Left forelimb (tissue), 1 donor: Measurements from ENCODE around the gene CSF1.

Experiments
- DNase-seq: peaks from one replicate; pipeline ENCODE4 v3.0.0-alpha.2; 2018; ENCODE audit warnings: low spot score

CSF1 gene

DNA sequence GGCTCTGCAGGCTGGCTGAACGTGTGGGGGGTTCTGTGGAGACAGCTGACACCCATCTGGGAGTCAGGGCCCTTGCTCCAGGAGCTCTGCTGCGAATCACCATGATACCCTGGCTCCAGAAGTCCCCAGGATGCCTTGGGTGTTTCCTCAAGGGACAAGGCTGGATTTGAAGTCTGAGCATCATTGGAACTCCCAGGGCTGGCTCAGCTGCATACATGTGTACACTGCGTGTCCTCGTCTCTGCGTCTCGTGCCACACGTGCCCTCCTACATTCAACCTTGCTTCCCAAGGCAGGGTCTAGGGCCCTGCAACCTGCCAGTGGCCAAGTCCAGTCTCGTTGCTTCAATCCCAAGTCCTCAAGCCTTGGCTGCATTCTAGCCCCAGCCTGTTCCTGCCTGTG is 11.7 kb downstream of the CSF1 start:
- no peak for DNase-seq

DNA sequence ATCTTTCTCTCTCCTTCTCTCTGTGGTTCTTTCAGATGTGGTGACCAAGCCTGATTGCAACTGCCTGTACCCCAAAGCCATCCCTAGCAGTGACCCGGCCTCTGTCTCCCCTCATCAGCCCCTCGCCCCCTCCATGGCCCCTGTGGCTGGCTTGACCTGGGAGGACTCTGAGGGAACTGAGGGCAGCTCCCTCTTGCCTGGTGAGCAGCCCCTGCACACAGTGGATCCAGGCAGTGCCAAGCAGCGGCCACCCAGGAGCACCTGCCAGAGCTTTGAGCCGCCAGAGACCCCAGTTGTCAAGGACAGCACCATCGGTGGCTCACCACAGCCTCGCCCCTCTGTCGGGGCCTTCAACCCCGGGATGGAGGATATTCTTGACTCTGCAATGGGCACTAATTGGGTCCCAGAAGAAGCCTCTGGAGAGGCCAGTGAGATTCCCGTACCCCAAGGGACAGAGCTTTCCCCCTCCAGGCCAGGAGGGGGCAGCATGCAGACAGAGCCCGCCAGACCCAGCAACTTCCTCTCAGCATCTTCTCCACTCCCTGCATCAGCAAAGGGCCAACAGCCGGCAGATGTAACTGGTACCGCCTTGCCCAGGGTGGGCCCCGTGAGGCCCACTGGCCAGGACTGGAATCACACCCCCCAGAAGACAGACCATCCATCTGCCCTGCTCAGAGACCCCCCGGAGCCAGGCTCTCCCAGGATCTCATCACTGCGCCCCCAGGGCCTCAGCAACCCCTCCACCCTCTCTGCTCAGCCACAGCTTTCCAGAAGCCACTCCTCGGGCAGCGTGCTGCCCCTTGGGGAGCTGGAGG is 12.7 kb downstream of the CSF1 start:
- DNase-seq: no peak

- DNase-seq: no peak
These were observed 13.3 kb downstream of the CSF1 start for GRCh38 chr1:109923946-109924275.

GRCh38 chr1:109924316-109924715 is 13.7 kb downstream of the CSF1 start:
- DNase-seq: peak; percentile 2

DNA sequence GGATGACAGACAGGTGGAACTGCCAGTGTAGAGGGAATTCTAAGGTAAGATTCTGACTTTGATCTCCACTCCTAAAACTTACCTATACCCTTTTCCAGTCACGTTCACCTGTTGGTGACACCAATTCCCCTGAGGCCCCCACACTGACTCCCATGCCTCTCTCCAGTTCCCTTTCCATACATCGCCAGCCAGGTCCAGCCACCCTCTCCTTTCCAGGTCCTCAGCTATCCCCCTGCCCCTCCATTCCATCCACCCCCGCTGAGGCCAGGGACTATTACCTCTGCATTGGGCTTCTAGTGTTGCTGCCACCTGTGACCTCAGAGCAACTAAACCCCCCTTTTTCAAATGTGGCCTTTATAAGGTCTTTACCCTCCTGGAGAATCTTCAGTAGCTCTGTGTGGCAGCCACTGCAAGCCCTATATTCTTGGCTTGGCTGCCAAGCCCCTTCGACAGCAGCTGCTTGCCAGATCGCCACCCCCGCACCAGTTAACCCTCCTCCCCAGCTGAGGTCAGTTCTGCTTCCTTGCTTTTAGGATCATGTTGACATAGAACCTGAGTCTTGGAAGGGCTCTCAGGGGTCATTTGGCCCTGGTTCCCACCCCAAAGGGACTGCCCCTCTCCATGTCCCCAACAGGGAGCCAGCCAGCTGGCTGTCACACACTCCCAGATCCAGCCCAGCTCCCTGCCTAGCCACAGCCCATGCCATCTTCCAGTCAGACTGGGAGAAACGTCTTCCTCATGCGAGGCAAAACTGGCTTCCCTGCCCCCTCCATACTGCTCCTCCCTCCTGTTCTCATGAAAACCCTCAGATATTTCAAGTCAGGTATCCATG is 14.7 kb downstream of the CSF1 start:
- no peak for DNase-seq

- DNase-seq: no peak
These were observed 16.1 kb downstream of the CSF1 start for GRCh38 chr1:109926662-109927300.

GRCh38 chr1:109927356-109927755 is 16.7 kb downstream of the CSF1 start:
- no peak for DNase-seq

- no peak for DNase-seq
These were observed 17.3 kb downstream of the CSF1 start for GRCh38 chr1:109927911-109928321.

DNA sequence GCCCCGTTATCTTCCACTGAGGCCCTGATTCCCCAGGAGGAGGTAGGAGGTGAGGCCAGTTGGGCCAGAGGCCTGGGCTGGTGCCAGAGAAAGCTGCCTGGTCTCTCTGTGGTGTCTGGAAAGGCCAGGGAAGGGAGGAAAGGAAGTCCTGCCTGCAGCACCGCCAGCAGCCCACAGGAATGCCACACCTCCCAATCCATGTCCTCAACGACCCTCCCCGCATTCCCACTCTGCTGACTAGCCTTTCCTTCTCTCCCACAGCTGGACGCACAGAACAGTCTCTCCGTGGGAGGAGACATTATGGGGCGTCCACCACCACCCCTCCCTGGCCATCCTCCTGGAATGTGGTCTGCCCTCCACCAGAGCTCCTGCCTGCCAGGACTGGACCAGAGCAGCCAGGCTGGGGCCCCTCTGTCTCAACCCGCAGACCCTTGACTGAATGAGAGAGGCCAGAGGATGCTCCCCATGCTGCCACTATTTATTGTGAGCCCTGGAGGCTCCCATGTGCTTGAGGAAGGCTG is 18.0 kb downstream of the CSF1 start:
- no peak for DNase-seq

DNA sequence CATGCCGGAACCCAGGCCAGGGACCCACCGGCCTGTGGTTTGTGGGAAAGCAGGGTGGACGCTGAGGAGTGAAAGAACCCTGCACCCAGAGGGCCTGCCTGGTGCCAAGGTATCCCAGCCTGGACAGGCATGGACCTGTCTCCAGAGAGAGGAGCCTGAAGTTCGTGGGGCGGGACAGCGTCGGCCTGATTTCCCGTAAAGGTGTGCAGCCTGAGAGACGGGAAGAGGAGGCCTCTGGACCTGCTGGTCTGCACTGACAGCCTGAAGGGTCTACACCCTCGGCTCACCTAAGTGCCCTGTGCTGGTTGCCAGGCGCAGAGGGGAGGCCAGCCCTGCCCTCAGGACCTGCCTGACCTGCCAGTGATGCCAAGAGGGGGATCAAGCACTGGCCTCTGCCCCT is 18.5 kb downstream of the CSF1 start:
- no peak for DNase-seq

DNA sequence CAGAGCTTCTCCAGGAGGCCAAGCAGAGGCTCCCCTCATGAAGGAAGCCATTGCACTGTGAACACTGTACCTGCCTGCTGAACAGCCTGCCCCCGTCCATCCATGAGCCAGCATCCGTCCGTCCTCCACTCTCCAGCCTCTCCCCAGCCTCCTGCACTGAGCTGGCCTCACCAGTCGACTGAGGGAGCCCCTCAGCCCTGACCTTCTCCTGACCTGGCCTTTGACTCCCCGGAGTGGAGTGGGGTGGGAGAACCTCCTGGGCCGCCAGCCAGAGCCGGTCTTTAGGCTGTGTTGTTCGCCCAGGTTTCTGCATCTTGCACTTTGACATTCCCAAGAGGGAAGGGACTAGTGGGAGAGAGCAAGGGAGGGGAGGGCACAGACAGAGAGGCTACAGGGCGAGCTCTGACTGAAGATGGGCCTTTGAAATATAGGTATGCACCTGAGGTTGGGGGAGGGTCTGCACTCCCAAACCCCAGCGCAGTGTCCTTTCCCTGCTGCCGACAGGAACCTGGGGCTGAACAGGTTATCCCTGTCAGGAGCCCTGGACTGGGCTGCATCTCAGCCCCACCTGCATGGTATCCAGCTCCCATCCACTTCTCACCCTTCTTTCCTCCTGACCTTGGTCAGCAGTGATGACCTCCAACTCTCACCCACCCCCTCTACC is 19.1 kb downstream of the CSF1 start:
- no peak for DNase-seq

DNA sequence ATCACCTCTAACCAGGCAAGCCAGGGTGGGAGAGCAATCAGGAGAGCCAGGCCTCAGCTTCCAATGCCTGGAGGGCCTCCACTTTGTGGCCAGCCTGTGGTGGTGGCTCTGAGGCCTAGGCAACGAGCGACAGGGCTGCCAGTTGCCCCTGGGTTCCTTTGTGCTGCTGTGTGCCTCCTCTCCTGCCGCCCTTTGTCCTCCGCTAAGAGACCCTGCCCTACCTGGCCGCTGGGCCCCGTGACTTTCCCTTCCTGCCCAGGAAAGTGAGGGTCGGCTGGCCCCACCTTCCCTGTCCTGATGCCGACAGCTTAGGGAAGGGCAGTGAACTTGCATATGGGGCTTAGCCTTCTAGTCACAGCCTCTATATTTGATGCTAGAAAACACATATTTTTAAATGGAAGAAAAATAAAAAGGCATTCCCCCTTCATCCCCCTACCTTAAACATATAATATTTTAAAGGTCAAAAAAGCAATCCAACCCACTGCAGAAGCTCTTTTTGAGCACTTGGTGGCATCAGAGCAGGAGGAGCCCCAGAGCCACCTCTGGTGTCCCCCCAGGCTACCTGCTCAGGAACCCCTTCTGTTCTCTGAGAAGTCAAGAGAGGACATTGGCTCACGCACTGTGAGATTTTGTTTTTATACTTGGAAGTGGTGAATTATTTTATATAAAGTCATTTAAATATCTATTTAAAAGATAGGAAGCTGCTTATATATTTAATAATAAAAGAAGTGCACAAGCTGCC is 19.8 kb downstream of the CSF1 start:
- no peak for DNase-seq

DNA sequence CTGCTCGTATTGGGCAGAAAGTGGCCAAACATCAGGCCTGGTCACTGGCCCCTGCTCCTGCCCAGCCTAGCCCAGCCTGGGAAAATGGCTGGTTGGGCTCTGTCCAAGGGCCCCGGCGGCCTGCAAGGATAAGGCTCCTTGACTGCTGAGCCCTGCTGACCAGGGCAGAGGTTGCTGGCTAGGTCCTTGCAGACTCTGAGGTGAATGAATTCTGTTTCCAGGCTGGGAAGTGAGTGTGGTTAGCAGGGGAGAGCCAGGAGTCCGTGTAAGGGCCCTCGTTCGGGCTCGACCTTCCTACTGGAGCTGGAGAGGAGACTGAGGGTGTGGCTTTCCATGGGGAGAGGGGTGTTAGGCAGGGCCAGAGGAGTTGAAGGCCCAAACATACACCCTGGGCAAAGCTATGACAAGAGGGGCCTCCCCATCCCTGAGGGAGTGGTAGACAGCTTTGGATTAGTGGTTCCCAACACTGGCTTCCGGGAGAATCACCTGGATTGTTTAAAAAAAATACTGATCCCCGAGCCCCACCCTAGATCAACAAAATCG is 20.6 kb downstream of the CSF1 start:
- DNase-seq: no peak

- no peak for DNase-seq
These were observed 21.4 kb downstream of the CSF1 start for GRCh38 chr1:109931911-109932636.

DNA sequence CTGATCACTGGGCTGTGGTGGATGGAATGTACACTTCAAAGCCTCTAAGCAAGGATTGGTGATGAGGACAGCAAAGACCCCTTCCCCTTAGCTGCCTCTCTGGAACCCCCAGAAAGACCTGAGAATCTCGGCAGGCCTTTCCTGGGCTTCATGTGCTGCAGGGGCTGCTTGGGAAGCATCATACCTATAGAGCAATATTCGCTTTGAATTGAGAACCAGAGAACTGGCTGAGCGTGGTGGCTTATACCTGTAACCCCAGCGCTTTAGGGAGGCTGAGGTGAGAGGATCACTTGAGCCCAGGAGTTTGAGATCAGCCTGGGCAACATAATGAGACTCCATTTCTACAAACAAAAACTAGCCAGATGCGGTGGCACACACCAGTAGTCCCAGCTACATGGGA is 22.0 kb downstream of the CSF1 start:
- DNase-seq: no peak

DNA sequence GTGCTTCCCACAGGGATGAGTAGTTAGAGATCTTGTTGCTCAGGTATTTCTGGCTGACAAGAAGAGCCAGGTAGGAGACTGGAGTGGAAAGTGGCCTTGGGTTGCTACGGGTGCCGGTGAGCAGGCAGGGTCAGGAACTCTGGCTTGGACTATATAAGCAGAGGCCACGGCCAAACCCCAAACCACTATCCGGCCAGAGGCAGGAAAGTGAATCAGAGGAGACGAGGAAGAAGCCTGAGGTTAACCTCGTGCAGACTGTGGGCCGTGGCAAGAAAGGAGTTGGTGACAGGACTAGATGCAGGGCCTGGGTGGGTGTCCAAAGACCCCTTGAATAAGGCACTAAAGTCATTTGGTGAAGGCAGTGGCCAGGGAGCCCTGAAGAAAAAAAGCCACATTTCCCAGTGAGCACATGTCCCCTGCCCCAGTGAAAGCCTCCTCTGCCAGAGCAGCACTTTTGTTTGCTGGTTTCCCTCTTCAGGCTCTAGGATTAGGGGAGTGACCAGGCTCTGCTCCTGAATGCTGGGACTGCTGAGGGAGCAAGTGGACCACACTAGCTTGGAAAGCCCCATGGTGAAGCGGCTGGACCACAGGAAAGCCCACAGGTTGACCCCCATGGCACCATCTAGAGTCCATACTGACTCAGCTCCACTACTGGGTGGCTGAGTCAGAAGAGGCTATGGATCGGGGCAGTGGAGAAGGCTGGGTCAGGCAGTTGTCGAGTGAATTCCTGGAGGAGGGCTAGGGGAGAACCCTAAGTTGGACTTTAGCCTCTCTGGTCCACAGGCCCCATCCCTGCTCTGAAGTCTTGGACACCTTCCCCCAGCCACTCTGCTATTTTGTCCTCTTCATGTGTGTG is 23.4 kb downstream of the CSF1 start:
- DNase-seq: no peak

DNA sequence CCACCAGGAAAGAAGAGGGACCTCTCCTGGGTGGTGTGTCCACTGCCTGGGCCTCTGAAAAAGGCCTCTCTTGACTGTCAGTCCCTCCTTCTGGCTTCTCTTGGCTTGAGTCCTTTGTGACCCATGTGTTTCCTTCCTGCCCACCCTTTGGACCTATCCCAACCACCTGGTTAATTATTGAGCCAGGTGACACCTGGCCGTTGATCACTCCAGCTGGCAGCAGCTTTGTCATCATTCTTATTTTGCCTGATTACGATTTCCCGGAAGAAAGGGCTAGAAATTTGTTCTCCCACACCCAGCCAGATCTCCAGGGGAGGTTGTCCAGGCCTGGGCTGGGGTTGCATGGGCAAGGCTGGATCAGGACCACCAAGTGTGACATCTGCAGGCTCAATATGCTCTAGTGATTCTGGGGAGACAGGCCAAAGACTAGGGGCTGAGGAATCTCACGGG is 24.8 kb downstream of the CSF1 start:
- DNase-seq: no peak

- no peak for DNase-seq
These were observed 27.1 kb downstream of the CSF1 start for GRCh38 chr1:109937738-109938137.

GRCh38 chr1:109938556-109938955 is 27.9 kb downstream of the CSF1 start:
- DNase-seq: no peak
